ENCODE measurements around the gene SMARCD3. TPM values are rescaled to one million over a fixed set of nuclear protein-coding genes. Genes with fewer than 3 reads are reported as not detected.

SMARCD3 gene
- total and polyA plus RNA-seq, 2 of the 13 experiments (the other 11 are each of a cell fraction or from before 2014, with no cell fraction given): 0.20 to 0.62 TPM

GRCh38 chr7:151226875-151227782 is 21.4 kb downstream of the SMARCD3 start, which contains the start of gene ABCF2 (continued):
- peak; percentile 62 to 63; a peak in 3 of 4 replicates for TF ChIP-seq HMGXB4 (CRISPR knock-in tag; IDR thresholded peaks at IDR 0.05; ENCODE audit: borderline replicate concordance in 1 of 2, low read depth in 1 of 2)
- 0 out of 2 replicates have a peak, but pooled peaks have one; percentile 63 for TF ChIP-seq ZNF704 (CRISPR knock-in tag; IDR thresholded peaks at IDR 0.05; ENCODE audit: borderline replicate concordance)
- no peak for TF ChIP-seq CBX5 (CRISPR knock-in tag; IDR thresholded peaks at IDR 0.05; ENCODE audit: borderline replicate concordance)
- no peak for TF ChIP-seq HOXA7 (CRISPR knock-in tag; IDR thresholded peaks at IDR 0.05)
- peak; percentile 45 for TF ChIP-seq IKZF4 (CRISPR knock-in tag; IDR thresholded peaks at IDR 0.05; ENCODE audit: borderline replicate concordance, low read depth, not compliant biosample characterization)
- TF ChIP-seq NKX3-1 (CRISPR knock-in tag; IDR thresholded peaks at IDR 0.05): 0 out of 2 replicates have a peak, but pooled peaks have one; percentile 18
- TF ChIP-seq KMT2A (CRISPR knock-in tag; IDR thresholded peaks at IDR 0.05): 0 out of 2 replicates have a peak, but pooled peaks have one; percentile 40
- TF ChIP-seq PAWR (CRISPR knock-in tag; IDR thresholded peaks at IDR 0.05; ENCODE audit: borderline replicate concordance): no peak
- no peak for TF ChIP-seq ARHGAP35 (CRISPR knock-in tag; IDR thresholded peaks at IDR 0.05; ENCODE audit: borderline replicate concordance)
- TF ChIP-seq ZBTB25 (CRISPR knock-in tag; IDR thresholded peaks at IDR 0.05): peak; percentile 18; the same call in 1 of the 2 replicates

Data from HepG2 (cell line).